Measurements from ENCODE around the gene MAP2K3. TPM values are rescaled to one million over a fixed set of nuclear protein-coding genes. Genes with fewer than 3 reads are reported as not detected.
A peak's percentile ranks its signal among the peaks of the same experiment; 100 is the strongest.
"Not testable (repeated sequence)": the region's sequence is repeated elsewhere in the genome, so short reads cannot be mapped to it uniquely, and the experiment has no call there.

The MAP2K3 gene
- polyA plus RNA-seq, 4 donors = 20.2 to 26.7 (median 22.0) TPM

- not testable (repeated sequence) for DNase-seq (ENCODE audit: low read depth in 4 of 4, low spot score in 3 of 4)
These were observed 21.1 kb downstream of the MAP2K3 start for GRCh38 chr17:21305431-21306180.

- DNase-seq (ENCODE audit: low read depth in 4 of 4, low spot score in 3 of 4) = not testable (repeated sequence)
These were observed 22.2 kb downstream of the MAP2K3 start for GRCh38 chr17:21306611-21307272.

- DNase-seq (ENCODE audit: low read depth in 4 of 4, low spot score in 3 of 4) = not testable (repeated sequence)
These were observed 22.7 kb downstream of the MAP2K3 start for GRCh38 chr17:21307273-21307625.

GRCh38 chr17:21308931-21309381 is 24.4 kb downstream of the MAP2K3 start:
- DNase-seq (ENCODE audit: low read depth in 4 of 4, low spot score in 3 of 4) = not testable (repeated sequence)

GRCh38 chr17:21310061-21310765 is 25.7 kb downstream of the MAP2K3 start:
- DNase-seq (ENCODE audit: low read depth in 4 of 4, low spot score in 3 of 4) = not testable (repeated sequence)

- not testable (repeated sequence) for DNase-seq (ENCODE audit: low read depth in 4 of 4, low spot score in 3 of 4)
These were observed 26.5 kb downstream of the MAP2K3 start for GRCh38 chr17:21310766-21311602.

- no peak for DNase-seq (ENCODE audit: low read depth in 4 of 4, low spot score in 3 of 4)
These were observed 28.8 kb downstream of the MAP2K3 start for GRCh38 chr17:21313320-21313719.

- DNase-seq (ENCODE audit: low read depth in 4 of 4, low spot score in 3 of 4) = not testable (repeated sequence)
These were observed 29.2 kb downstream of the MAP2K3 start for GRCh38 chr17:21313761-21314160.

- DNase-seq (ENCODE audit: low read depth in 4 of 4, low spot score in 3 of 4) = not testable (repeated sequence)
These were observed 29.8 kb downstream of the MAP2K3 start for GRCh38 chr17:21314261-21314664.

- DNase-seq (ENCODE audit: low read depth in 4 of 4, low spot score in 3 of 4) = not testable (repeated sequence)
These were observed 30.2 kb downstream of the MAP2K3 start for GRCh38 chr17:21314701-21315111.

- not testable (repeated sequence) for DNase-seq (ENCODE audit: low read depth in 4 of 4, low spot score in 3 of 4)
These were observed 30.9 kb downstream of the MAP2K3 start for GRCh38 chr17:21315246-21316000.

- DNase-seq (ENCODE audit: low read depth in 4 of 4, low spot score in 3 of 4) = not testable (repeated sequence)
These were observed 31.8 kb downstream of the MAP2K3 start for GRCh38 chr17:21316212-21316886.

- DNase-seq (ENCODE audit: low read depth in 4 of 4, low spot score in 3 of 4) = peak in 1 of 4 donors; percentile 29
These were observed 32.5 kb downstream of the MAP2K3 start for GRCh38 chr17:21316887-21317500.

GRCh38 chr17:21317821-21318220 is 33.3 kb downstream of the MAP2K3 start:
- DNase-seq (ENCODE audit: low read depth in 4 of 4, low spot score in 3 of 4) = not testable (repeated sequence)

- no peak for DNase-seq (ENCODE audit: low read depth in 4 of 4, low spot score in 3 of 4)
These were observed 33.9 kb downstream of the MAP2K3 start for GRCh38 chr17:21318439-21318838.

GRCh38 chr17:21318856-21319255 is 34.3 kb downstream of the MAP2K3 start:
- DNase-seq (ENCODE audit: low read depth in 4 of 4, low spot score in 3 of 4) = not testable (repeated sequence)

- not testable (repeated sequence) for DNase-seq (ENCODE audit: low read depth in 4 of 4, low spot score in 3 of 4)
These were observed 34.7 kb downstream of the MAP2K3 start for GRCh38 chr17:21319256-21319655.

GRCh38 chr17:21319686-21320375 is 35.3 kb downstream of the MAP2K3 start:
- not testable (repeated sequence) for DNase-seq (ENCODE audit: low read depth in 4 of 4, low spot score in 3 of 4)

All from right renal pelvis (tissue), 4 donors.